ENCODE data around the gene RBM20. TPM values are rescaled to one million over a fixed set of nuclear protein-coding genes. Genes with fewer than 3 reads are reported as not detected.

RBM20 gene
- polyA plus RNA-seq, 2 of the 4 experiments (the other 2 are of a cell fraction): 1.5 to 1.8 TPM

DNA sequence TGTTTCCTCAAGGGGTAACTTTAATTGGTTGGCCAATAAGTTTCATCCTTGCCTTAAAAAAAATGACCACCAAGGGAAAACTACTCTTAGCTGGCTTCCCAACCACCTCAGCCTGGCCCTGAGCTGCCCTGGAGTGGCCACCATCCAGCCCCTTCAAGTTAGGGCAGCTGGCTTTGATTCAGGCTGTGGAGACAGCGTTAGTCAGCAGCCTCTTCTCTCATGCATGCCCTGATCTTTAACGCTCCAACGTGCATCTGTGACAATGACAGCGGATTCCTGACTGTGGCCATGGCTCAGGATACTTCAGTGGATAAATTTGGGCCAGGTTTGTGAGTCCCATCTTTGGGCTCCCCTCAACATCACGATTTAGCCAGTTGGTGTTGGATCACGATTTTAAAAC lies 111.6 kb downstream of the RBM20 start:
- FAIRE-seq (no peak), ATAC-seq (no peak; a peak in 1 of 6 replicates), DNase-seq (ENCODE audit: low read depth in 1 of 2, low spot score in 1 of 2) (no peak)
- 36% methylated on average over 6 of the region's 6 CpGs for WGBS (ENCODE audit: missing lambda C conversion rate)
- Histone ChIP-seq H3K27ac (no peak overlapping the region), H3K4me3 (no peak overlapping the region), H3K4me2 (no peak overlapping the region), H3K9me3 (no peaks in the 10 kb centered on the region), H3K4me1 (no peaks in the 10 kb centered on the region)
- ChIA-PET CTCF (interaction anchor here (1.5 to 2.0 kb wide), 3 partner anchors 9 to 138 kb away, joined by 4 to 10 read pairs (median 5); no protein-coding TSS in a partner anchor), POLR2A (no interaction called here)
- TF ChIP-seq, protein P1, sequence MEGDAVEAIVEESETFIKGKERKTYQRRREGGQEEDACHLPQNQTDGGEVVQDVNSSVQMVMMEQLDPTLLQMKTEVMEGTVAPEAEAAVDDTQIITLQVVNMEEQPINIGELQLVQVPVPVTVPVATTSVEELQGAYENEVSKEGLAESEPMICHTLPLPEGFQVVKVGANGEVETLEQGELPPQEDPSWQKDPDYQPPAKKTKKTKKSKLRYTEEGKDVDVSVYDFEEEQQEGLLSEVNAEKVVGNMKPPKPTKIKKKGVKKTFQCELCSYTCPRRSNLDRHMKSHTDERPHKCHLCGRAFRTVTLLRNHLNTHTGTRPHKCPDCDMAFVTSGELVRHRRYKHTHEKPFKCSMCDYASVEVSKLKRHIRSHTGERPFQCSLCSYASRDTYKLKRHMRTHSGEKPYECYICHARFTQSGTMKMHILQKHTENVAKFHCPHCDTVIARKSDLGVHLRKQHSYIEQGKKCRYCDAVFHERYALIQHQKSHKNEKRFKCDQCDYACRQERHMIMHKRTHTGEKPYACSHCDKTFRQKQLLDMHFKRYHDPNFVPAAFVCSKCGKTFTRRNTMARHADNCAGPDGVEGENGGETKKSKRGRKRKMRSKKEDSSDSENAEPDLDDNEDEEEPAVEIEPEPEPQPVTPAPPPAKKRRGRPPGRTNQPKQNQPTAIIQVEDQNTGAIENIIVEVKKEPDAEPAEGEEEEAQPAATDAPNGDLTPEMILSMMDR (IDR thresholded peaks at IDR 0.05): no peak
- TF ChIP-seq CBX2 (IDR thresholded peaks at IDR 0.05; ENCODE audit: borderline replicate concordance, low read depth) (no peak), ZSCAN20 (CRISPR knock-in tag; IDR thresholded peaks at IDR 0.05) (no peak), POLR2AphosphoS2 (conservative IDR thresholded peaks at IDR 0.05; ENCODE audit: low read length) (no peak), MAFK (IDR thresholded peaks at IDR 0.05; ENCODE audit: partially characterized antibody) (no peak), NPAS2 (CRISPR knock-in tag; IDR thresholded peaks at IDR 0.05; ENCODE audit: borderline replicate concordance) (no peak), RFX5 (IDR thresholded peaks at IDR 0.05) (no peak), ZFP36 (IDR thresholded peaks at IDR 0.05; ENCODE audit: borderline replicate concordance, partially characterized antibody) (no peak), EHMT2 (IDR thresholded peaks at IDR 0.05; ENCODE audit: low read depth) (no peak), ZNF302 (CRISPR knock-in tag; IDR thresholded peaks at IDR 0.05) (no peak), HDAC2 (IDR thresholded peaks at IDR 0.05) (no peak)
- TF ChIP-seq, protein P2, sequence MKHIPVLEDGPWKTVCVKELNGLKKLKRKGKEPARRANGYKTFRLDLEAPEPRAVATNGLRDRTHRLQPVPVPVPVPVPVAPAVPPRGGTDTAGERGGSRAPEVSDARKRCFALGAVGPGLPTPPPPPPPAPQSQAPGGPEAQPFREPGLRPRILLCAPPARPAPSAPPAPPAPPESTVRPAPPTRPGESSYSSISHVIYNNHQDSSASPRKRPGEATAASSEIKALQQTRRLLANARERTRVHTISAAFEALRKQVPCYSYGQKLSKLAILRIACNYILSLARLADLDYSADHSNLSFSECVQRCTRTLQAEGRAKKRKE (CRISPR knock-in tag; IDR thresholded peaks at IDR 0.05; ENCODE audit: low read depth): no peak
- TF ChIP-seq, protein P3, sequence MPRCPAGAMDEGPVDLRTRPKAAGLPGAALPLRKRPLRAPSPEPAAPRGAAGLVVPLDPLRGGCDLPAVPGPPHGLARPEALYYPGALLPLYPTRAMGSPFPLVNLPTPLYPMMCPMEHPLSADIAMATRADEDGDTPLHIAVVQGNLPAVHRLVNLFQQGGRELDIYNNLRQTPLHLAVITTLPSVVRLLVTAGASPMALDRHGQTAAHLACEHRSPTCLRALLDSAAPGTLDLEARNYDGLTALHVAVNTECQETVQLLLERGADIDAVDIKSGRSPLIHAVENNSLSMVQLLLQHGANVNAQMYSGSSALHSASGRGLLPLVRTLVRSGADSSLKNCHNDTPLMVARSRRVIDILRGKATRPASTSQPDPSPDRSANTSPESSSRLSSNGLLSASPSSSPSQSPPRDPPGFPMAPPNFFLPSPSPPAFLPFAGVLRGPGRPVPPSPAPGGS (IDR thresholded peaks at IDR 0.05): no peak
- TF ChIP-seq, protein P4, sequence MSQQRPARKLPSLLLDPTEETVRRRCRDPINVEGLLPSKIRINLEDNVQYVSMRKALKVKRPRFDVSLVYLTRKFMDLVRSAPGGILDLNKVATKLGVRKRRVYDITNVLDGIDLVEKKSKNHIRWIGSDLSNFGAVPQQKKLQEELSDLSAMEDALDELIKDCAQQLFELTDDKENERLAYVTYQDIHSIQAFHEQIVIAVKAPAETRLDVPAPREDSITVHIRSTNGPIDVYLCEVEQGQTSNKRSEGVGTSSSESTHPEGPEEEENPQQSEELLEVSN (IDR thresholded peaks at IDR 0.05; ENCODE audit: borderline replicate concordance, low read depth): no peak

DNA sequence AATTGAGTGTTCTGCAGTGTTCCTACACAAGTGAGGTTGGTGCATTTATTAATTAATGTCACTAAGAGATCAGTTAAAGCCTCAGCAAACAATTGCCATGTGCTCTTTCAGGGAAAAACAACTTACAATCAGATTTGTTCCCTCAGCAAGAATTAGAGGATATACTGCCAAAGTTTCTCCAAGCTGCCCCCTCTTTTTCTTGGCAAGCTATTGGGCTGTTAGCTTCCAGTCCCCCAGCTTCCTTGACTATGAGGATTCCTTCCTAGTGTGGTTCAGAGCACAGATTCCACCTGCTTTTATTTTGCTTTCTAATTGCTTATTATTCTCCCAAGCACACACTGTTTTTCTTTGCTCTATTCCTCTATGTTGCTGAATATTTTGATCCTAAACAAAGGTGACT lies 112.7 kb downstream of the RBM20 start:
- no peaks in the 10 kb centered on the region for H3K9me3 ChIP-seq
- DNase-seq (ENCODE audit: low read depth in 1 of 2, low spot score in 1 of 2) (no peak), FAIRE-seq (no peak), ATAC-seq (no peak)
- POLR2A ChIA-PET: no interaction called here
- H3K4me1 ChIP-seq: no peaks in the 10 kb centered on the region
- H3K4me2 ChIP-seq: no peak overlapping the region
- CTCF ChIA-PET: interaction anchor here (0.9 to 2.0 kb wide), 2 partner anchors 9 to 10 kb away, joined by 3 to 10 read pairs; no protein-coding TSS in a partner anchor
- no peak overlapping the region for H3K27ac ChIP-seq
- no peak for TF ChIP-seq ZNF302 (CRISPR knock-in tag; IDR thresholded peaks at IDR 0.05)
- H3K4me3 ChIP-seq: no peak overlapping the region

DNA sequence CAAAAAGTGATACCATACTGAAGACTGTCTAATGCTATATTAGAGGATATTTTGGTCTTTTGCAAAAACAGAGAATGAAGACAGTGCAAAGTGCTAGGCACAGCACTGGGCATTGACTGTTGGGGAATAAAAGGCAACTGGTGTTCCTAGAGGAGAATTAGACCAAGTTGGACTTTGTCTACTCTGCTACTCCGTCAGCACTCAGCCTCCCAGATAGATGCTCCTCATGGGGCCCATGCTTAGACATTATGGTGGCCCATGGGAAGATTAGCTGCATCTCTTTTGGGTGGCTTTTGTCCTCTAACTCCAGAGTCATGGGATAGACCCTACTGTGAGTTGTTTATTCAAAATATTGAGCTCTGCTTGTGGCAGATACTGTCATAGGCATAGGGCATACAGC lies 113.5 kb downstream of the RBM20 start:
- TF ChIP-seq POLR2AphosphoS2 (conservative IDR thresholded peaks at IDR 0.05; ENCODE audit: low read length): no peak
- TF ChIP-seq RFX5 (IDR thresholded peaks at IDR 0.05): no peak
- no peak for TF ChIP-seq KDM1A (IDR thresholded peaks at IDR 0.05; ENCODE audit: low read depth)
- no peak for TF ChIP-seq ZSCAN20 (CRISPR knock-in tag; IDR thresholded peaks at IDR 0.05)
- TF ChIP-seq HDAC2 (IDR thresholded peaks at IDR 0.05): no peak
- TF ChIP-seq, protein P1 (IDR thresholded peaks at IDR 0.05): no peak
- no peak for TF ChIP-seq RAD21 (conservative IDR thresholded peaks at IDR 0.05 in 1 of 2, IDR thresholded peaks at IDR 0.05 in 1 of 2)
- TF ChIP-seq EHMT2 (IDR thresholded peaks at IDR 0.05; ENCODE audit: low read depth): no peak
- TF ChIP-seq KDM5A (IDR thresholded peaks at IDR 0.05): no peak
- TF ChIP-seq NR3C1 (IDR thresholded peaks at IDR 0.05): no peak
- TF ChIP-seq, protein P5, sequence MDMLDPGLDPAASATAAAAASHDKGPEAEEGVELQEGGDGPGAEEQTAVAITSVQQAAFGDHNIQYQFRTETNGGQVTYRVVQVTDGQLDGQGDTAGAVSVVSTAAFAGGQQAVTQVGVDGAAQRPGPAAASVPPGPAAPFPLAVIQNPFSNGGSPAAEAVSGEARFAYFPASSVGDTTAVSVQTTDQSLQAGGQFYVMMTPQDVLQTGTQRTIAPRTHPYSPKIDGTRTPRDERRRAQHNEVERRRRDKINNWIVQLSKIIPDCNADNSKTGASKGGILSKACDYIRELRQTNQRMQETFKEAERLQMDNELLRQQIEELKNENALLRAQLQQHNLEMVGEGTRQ (IDR thresholded peaks at IDR 0.05): no peak
- TF ChIP-seq CBX8 (IDR thresholded peaks at IDR 0.05): no peak
- no peak for TF ChIP-seq CBX2 (IDR thresholded peaks at IDR 0.05; ENCODE audit: borderline replicate concordance, low read depth)
- TF ChIP-seq ESRRA (IDR thresholded peaks at IDR 0.05; ENCODE audit: borderline replicate concordance, low read length): no peak
- no peak for TF ChIP-seq POLR2A (IDR thresholded peaks at IDR 0.05; ENCODE audit: low read length)
- TF ChIP-seq BHLHE40 (IDR thresholded peaks at IDR 0.05; ENCODE audit: low read depth, low read length): no peak
- H3K4me3 ChIP-seq: no peak overlapping the region
- no peak for ATAC-seq
- no peaks in the 10 kb centered on the region for H3K9me3 ChIP-seq
- ChIA-PET CTCF (interaction anchor here (2.2 kb wide), 1 partner anchor 12 kb away, joined by 11 read pairs; no protein-coding TSS in a partner anchor), POLR2A (no interaction called here)
- H3K4me1 ChIP-seq: no peaks in the 10 kb centered on the region
- H3K4me2 ChIP-seq: no peak overlapping the region
- WGBS (ENCODE audit: missing lambda C conversion rate): 56% methylated on average over 1 of the region's 1 CpG
- no peak for DNase-seq (ENCODE audit: low read depth in 1 of 2, low spot score in 1 of 2)
- H3K27ac ChIP-seq: no peak overlapping the region
- FAIRE-seq: no peak

All from A549 (cell line).